GM23338 (cell line): ENCODE results near the gene NDUFAF8. TPM values are rescaled to one million over a fixed set of nuclear protein-coding genes. Genes with fewer than 3 reads are reported as not detected.

Experiments
- ATAC-seq: fragments of 200-7000 bp; cut with Tn5 transposase; 3 replicates; pipeline ENCODE4 v1.9.1; 2020
- DNase-seq: peaks from one replicate; pipeline ENCODE4 v3.0.0-alpha.2; 2015; ENCODE audit warnings: low spot score
- H2AFZ ChIP-seq: fragments of 200-600 bp; sonication (generic); 2 replicates; pipeline ENCODE4 v1.8.0; 2016; ENCODE audit warnings: antibody characterized with exemption, mild to moderate bottlenecking, moderate library complexity
- H3F3A ChIP-seq: fragments of 200-600 bp; sonication (generic); replicated peaks from 2 replicates; pipeline ENCODE4 v1.8.0; 2017; ENCODE audit warnings: antibody characterized with exemption, mixed run types, low read depth
- H3K27ac ChIP-seq: fragments of 200-600 bp; sonication (generic); 2 replicates; pipeline ENCODE4 v1.6.1; 2016; ENCODE audit warnings: low read depth
- H3K27me3 ChIP-seq: fragments of 200-600 bp; sonication (generic); 2 replicates; pipeline ENCODE4 v1.8.0; 2016; ENCODE audit warnings: mild to moderate bottlenecking, mixed run types, moderate library complexity; ENCODE audit not compliant: insufficient read depth
- H3K36me3 ChIP-seq: fragments of 200-600 bp; sonication (generic); 2 replicates; pipeline ENCODE4 v1.8.0; 2016; ENCODE audit warnings: mild to moderate bottlenecking; ENCODE audit not compliant: insufficient read depth
- H3K4me1 ChIP-seq: fragments of 200-600 bp; sonication (generic); 2 replicates; pipeline ENCODE4 v1.8.0; 2016; ENCODE audit warnings: mild to moderate bottlenecking, moderate library complexity; ENCODE audit not compliant: insufficient read depth
- H3K4me2 ChIP-seq: fragments of 200-600 bp; sonication (generic); 2 replicates; pipeline ENCODE4 v1.7.1; 2017; ENCODE audit warnings: mixed run types
- H3K4me3 ChIP-seq: fragments of 200-600 bp; sonication (generic); 2 replicates; pipeline ENCODE4 v1.6.1; 2016; ENCODE audit warnings: mixed run types
- H3K79me2 ChIP-seq: fragments of 200-600 bp; sonication (generic); replicated peaks from 2 replicates; pipeline ENCODE4 v1.8.0; 2017; ENCODE audit warnings: mild to moderate bottlenecking; ENCODE audit not compliant: insufficient read depth
- H3K9me2 ChIP-seq: fragments of 200-600 bp; sonication (generic); 2 replicates; pipeline ENCODE4 v1.8.0; 2017; ENCODE audit not compliant: insufficient read depth
- H4K20me1 ChIP-seq: fragments of 200-600 bp; sonication (generic); replicated peaks from 2 replicates; pipeline ENCODE4 v1.8.0; 2017; ENCODE audit warnings: mild to moderate bottlenecking; ENCODE audit not compliant: insufficient read depth
- H3K27ac Mint-ChIP-seq: 2 replicates; pipeline ENCODE4 v1.8.0; 2020; ENCODE audit warnings: inconsistent platforms, mild to moderate bottlenecking, moderate library complexity, mixed read lengths
- H3K27me3 Mint-ChIP-seq: 3 replicates; pipeline ENCODE4 v1.8.0; 2022; ENCODE audit warnings: low read depth, mild to moderate bottlenecking, moderate library complexity, mixed read lengths, inconsistent platforms; ENCODE audit not compliant: insufficient read depth, poor library complexity
- H3K36me3 Mint-ChIP-seq: 3 replicates; pipeline ENCODE4 v1.8.0; 2021; ENCODE audit warnings: low read depth, mild to moderate bottlenecking, inconsistent platforms, moderate library complexity, mixed read lengths
- H3K4me1 Mint-ChIP-seq: 3 replicates; pipeline ENCODE4 v1.8.0; 2020; ENCODE audit warnings: mild to moderate bottlenecking, inconsistent platforms, mixed read lengths
- H3K4me3 Mint-ChIP-seq: 3 replicates; pipeline ENCODE4 v1.8.0; 2021; ENCODE audit warnings: moderate library complexity, mild to moderate bottlenecking, inconsistent platforms, mixed read lengths
- H3K9me3 Mint-ChIP-seq: 3 replicates; pipeline ENCODE4 v1.8.0; 2020; ENCODE audit warnings: moderate library complexity, mild to moderate bottlenecking, inconsistent platforms, mixed read lengths
- JUNB ChIP-seq: IDR thresholded peaks from one replicate; pipeline ENCODE4 v1.6.1; 2016; ENCODE audit warnings: antibody characterized with exemption; ENCODE audit not compliant: unreplicated experiment
- STAT1 ChIP-seq: IDR thresholded peaks from one replicate; pipeline ENCODE4 v1.6.1; 2016; ENCODE audit warnings: antibody characterized with exemption; ENCODE audit not compliant: unreplicated experiment
- ZNF331 ChIP-seq: fragments of 250-450 bp; sonication (Bioruptor Pico); IDR thresholded peaks from 2 replicates; pipeline ENCODE4 v1.5.0; 2020; ENCODE audit warnings: low read depth, mild to moderate bottlenecking, moderate library complexity
- polyA plus RNA-seq: library from polyadenylated mRNA; unstranded; fragments of >200 nt; fragmentation: Nextera tagmentation; extraction: Ambion mirVana; gene quantifications from 2 replicates; pipeline ENCODE4 v1.2.1, GENCODE V29; 2016
- total RNA-seq: library from RNA; depleted of rRNA; stranded (reverse); fragments of >200 nt; shearing (Covaris generic); gene quantifications from 2 replicates; pipeline ENCODE4 v1.2.3, GENCODE V29; 2014
- TF ChIP-seq, protein P1 (sequence below): IDR thresholded peaks from one replicate; pipeline ENCODE4 v1.6.1; 2018; ENCODE audit warnings: antibody characterized with exemption; ENCODE audit not compliant: unreplicated experiment
- TF ChIP-seq, protein P2 (sequence below), 2 experiments: fragments of 200-600 bp in 1 of 2; sonication (generic) in 1 of 2; conservative IDR thresholded peaks; 2 replicates each; pipeline versions ENCODE4 v1.5.1 to v1.6.1; 2016 to 2017; ENCODE audit warnings: antibody characterized with exemption in 2 of 2, low read depth in 2 of 2, mild to moderate bottlenecking in 2 of 2, moderate library complexity in 1 of 2
- TF ChIP-seq, protein P3 (sequence below): fragments of 250-450 bp; sonication (Bioruptor Pico); IDR thresholded peaks from 2 replicates; pipeline ENCODE4 v1.5.0; 2020; ENCODE audit warnings: mild to moderate bottlenecking, moderate library complexity
- TF ChIP-seq, protein P4 (sequence below): IDR thresholded peaks from 2 replicates; pipeline ENCODE4 v1.6.1; 2016; ENCODE audit warnings: antibody characterized with exemption

The NDUFAF8 gene
- total and polyA plus RNA-seq, 2 experiments from 2014 or later: 21.5 to 156 TPM

DNA sequence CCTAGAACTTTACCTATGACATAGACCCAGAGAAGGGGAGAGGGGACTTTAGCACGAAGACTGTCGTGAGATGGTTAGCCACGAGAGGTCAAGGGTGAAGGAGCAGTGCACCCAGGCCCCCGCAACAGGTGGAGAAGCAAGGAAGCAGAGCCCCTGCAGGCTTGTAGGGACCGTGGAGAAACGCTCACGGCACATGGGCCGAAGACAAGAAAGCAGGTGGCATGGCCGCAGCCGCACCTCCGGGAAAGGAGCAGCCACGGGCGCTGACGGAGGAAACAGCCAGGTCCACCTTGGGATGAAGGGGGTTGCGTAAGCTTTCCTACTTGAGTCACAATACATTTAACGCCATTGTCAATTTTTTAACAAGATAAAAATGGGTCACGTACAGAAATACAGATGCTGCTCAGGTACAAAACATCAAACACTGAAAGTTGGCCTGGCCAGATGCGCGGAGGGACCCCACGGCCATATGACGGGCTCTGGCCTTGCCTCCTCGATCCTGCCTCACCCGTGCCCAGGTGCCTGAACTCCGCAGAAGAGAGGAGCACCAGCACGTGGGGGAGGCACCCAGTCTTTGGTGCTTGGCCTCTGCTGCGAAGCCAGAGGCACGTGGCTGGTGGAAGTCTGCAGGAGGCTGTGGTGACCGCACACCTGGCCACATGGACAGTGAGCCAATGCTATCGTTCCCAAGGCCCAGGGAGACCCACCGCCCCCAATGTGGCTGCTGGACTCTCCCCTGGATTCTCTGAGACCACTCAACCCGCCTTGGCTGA is 34.8 kb downstream of the NDUFAF8 start:
- Mint-ChIP-seq H3K9me3 (no peaks in the 10 kb centered on the region), H3K27ac (no peak overlapping the region; the same call in 1 of the 2 replicates), H3K36me3 (peaks cover 30% of the 10 kb centered on the region), H3K4me1 (no peaks in the 10 kb centered on the region), H3K4me3 (no peak overlapping the region), H3K27me3 (peaks cover 2% of the 10 kb centered on the region)
- H3K27ac ChIP-seq: no peak overlapping the region
- H3K27me3 ChIP-seq: no peaks in the 10 kb centered on the region
- no peaks in the 10 kb centered on the region; the same call in none of the 2 replicates for H4K20me1 ChIP-seq
- H3K36me3 ChIP-seq: no peaks in the 10 kb centered on the region
- no peaks in the 10 kb centered on the region for H3K9me2 ChIP-seq
- DNase-seq (no peak), ATAC-seq (no peak)
- H3K79me2 ChIP-seq: no peaks in the 10 kb centered on the region
- H2AFZ ChIP-seq: no peak overlapping the region
- H3F3A ChIP-seq: no peaks in the 10 kb centered on the region
- TF ChIP-seq, protein P1, sequence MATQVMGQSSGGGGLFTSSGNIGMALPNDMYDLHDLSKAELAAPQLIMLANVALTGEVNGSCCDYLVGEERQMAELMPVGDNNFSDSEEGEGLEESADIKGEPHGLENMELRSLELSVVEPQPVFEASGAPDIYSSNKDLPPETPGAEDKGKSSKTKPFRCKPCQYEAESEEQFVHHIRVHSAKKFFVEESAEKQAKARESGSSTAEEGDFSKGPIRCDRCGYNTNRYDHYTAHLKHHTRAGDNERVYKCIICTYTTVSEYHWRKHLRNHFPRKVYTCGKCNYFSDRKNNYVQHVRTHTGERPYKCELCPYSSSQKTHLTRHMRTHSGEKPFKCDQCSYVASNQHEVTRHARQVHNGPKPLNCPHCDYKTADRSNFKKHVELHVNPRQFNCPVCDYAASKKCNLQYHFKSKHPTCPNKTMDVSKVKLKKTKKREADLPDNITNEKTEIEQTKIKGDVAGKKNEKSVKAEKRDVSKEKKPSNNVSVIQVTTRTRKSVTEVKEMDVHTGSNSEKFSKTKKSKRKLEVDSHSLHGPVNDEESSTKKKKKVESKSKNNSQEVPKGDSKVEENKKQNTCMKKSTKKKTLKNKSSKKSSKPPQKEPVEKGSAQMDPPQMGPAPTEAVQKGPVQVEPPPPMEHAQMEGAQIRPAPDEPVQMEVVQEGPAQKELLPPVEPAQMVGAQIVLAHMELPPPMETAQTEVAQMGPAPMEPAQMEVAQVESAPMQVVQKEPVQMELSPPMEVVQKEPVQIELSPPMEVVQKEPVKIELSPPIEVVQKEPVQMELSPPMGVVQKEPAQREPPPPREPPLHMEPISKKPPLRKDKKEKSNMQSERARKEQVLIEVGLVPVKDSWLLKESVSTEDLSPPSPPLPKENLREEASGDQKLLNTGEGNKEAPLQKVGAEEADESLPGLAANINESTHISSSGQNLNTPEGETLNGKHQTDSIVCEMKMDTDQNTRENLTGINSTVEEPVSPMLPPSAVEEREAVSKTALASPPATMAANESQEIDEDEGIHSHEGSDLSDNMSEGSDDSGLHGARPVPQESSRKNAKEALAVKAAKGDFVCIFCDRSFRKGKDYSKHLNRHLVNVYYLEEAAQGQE: no peak
- TF ChIP-seq JUNB (no peak), ZNF331 (CRISPR knock-in tag) (no peak), STAT1 (no peak)
- TF ChIP-seq, protein P2, sequence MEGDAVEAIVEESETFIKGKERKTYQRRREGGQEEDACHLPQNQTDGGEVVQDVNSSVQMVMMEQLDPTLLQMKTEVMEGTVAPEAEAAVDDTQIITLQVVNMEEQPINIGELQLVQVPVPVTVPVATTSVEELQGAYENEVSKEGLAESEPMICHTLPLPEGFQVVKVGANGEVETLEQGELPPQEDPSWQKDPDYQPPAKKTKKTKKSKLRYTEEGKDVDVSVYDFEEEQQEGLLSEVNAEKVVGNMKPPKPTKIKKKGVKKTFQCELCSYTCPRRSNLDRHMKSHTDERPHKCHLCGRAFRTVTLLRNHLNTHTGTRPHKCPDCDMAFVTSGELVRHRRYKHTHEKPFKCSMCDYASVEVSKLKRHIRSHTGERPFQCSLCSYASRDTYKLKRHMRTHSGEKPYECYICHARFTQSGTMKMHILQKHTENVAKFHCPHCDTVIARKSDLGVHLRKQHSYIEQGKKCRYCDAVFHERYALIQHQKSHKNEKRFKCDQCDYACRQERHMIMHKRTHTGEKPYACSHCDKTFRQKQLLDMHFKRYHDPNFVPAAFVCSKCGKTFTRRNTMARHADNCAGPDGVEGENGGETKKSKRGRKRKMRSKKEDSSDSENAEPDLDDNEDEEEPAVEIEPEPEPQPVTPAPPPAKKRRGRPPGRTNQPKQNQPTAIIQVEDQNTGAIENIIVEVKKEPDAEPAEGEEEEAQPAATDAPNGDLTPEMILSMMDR (conservative IDR thresholded peaks at IDR 0.05; ENCODE audit: low read depth in 2 of 2): no peak
- TF ChIP-seq, protein P3, sequence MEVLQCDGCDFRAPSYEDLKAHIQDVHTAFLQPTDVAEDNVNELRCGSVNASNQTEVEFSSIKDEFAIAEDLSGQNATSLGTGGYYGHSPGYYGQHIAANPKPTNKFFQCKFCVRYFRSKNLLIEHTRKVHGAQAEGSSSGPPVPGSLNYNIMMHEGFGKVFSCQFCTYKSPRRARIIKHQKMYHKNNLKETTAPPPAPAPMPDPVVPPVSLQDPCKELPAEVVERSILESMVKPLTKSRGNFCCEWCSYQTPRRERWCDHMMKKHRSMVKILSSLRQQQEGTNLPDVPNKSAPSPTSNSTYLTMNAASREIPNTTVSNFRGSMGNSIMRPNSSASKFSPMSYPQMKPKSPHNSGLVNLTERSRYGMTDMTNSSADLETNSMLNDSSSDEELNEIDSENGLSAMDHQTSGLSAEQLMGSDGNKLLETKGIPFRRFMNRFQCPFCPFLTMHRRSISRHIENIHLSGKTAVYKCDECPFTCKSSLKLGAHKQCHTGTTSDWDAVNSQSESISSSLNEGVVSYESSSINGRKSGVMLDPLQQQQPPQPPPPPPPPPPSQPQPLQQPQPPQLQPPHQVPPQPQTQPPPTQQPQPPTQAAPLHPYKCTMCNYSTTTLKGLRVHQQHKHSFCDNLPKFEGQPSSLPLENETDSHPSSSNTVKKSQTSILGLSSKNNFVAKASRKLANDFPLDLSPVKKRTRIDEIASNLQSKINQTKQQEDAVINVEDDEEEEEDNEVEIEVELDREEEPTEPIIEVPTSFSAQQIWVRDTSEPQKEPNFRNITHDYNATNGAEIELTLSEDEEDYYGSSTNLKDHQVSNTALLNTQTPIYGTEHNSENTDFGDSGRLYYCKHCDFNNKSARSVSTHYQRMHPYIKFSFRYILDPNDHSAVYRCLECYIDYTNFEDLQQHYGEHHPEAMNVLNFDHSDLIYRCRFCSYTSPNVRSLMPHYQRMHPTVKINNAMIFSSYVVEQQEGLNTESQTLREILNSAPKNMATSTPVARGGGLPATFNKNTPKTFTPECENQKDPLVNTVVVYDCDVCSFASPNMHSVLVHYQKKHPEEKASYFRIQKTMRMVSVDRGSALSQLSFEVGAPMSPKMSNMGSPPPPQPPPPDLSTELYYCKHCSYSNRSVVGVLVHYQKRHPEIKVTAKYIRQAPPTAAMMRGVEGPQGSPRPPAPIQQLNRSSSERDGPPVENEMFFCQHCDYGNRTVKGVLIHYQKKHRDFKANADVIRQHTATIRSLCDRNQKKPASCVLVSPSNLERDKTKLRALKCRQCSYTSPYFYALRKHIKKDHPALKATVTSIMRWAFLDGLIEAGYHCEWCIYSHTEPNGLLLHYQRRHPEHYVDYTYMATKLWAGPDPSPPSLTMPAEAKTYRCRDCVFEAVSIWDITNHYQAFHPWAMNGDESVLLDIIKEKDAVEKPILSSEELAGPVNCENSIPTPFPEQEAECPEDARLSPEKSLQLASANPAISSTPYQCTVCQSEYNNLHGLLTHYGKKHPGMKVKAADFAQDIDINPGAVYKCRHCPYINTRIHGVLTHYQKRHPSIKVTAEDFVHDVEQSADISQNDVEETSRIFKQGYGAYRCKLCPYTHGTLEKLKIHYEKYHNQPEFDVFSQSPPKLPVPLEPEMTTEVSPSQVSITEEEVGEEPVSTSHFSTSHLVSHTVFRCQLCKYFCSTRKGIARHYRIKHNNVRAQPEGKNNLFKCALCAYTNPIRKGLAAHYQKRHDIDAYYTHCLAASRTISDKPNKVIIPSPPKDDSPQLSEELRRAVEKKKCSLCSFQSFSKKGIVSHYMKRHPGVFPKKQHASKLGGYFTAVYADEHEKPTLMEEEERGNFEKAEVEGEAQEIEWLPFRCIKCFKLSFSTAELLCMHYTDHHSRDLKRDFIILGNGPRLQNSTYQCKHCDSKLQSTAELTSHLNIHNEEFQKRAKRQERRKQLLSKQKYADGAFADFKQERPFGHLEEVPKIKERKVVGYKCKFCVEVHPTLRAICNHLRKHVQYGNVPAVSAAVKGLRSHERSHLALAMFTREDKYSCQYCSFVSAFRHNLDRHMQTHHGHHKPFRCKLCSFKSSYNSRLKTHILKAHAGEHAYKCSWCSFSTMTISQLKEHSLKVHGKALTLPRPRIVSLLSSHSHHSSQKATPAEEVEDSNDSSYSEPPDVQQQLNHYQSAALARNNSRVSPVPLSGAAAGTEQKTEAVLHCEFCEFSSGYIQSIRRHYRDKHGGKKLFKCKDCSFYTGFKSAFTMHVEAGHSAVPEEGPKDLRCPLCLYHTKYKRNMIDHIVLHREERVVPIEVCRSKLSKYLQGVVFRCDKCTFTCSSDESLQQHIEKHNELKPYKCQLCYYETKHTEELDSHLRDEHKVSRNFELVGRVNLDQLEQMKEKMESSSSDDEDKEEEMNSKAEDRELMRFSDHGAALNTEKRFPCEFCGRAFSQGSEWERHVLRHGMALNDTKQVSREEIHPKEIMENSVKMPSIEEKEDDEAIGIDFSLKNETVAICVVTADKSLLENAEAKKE (CRISPR knock-in tag): no peak
- TF ChIP-seq, protein P4, sequence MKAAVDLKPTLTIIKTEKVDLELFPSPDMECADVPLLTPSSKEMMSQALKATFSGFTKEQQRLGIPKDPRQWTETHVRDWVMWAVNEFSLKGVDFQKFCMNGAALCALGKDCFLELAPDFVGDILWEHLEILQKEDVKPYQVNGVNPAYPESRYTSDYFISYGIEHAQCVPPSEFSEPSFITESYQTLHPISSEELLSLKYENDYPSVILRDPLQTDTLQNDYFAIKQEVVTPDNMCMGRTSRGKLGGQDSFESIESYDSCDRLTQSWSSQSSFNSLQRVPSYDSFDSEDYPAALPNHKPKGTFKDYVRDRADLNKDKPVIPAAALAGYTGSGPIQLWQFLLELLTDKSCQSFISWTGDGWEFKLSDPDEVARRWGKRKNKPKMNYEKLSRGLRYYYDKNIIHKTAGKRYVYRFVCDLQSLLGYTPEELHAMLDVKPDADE: no peak
- H3K4me2 ChIP-seq: no peak overlapping the region
- H3K4me3 ChIP-seq: no peak overlapping the region
- H3K4me1 ChIP-seq: no peaks in the 10 kb centered on the region
